ENCODE results near the gene EPB41L4A. TPM values are rescaled to one million over a fixed set of nuclear protein-coding genes. Genes with fewer than 3 reads are reported as not detected.

Gene EPB41L4A
- total and polyA plus RNA-seq, 2 donors from 2014 or later, result 10.2 to 39.0 TPM

- TF ChIP-seq CTCF (IDR thresholded peaks at IDR 0.05; ENCODE audit: borderline replicate concordance, extremely low read depth, insufficient read depth), result no peak
- Histone ChIP-seq H3K4me3 (ENCODE audit: low read length in 3 of 3) (peak overlapping the region; percentile 81 to 88 (median 86)), H3K27ac (ENCODE audit: low read depth in 2 of 2, low read length in 2 of 2) (peak overlapping the region; percentile 76 to 87), H3K9ac (ENCODE audit: low read length in 3 of 3) (peak overlapping the region; percentile 67 to 81 (median 70)), H3K9me3 (ENCODE audit: control insufficient read depth in 2 of 3, insufficient read depth in 1 of 3, low read length in 3 of 3) (no peaks in the 10 kb centered on the region), H3K4me1 (ENCODE audit: control insufficient read depth in 2 of 3, insufficient read depth in 2 of 3, low read depth in 1 of 3, low read length in 3 of 3) (peaks cover 0 to 5% (median under 1%) of the 10 kb centered on the region in 3 donors), H3K36me3 (ENCODE audit: control insufficient read depth in 2 of 3, insufficient read depth in 3 of 3, low read length in 3 of 3) (no peaks in the 10 kb centered on the region), H3K27me3 (ENCODE audit: control insufficient read depth, insufficient read depth, low read length) (no peaks in the 10 kb centered on the region)
- peak; percentile 39 to 75 (median 65) for DNase-seq
- intact Hi-C loops (cut with DNase I), result loop anchor here (10.0 kb wide), 1 partner anchor 213 kb away; no protein-coding TSS in a partner anchor
- FAIRE-seq, result no peak
These were observed 982 bp downstream of the EPB41L4A start for GRCh38 chr5:112417931-112418658.

- H3K9me3 ChIP-seq (ENCODE audit: control insufficient read depth in 2 of 3, insufficient read depth in 1 of 3, low read length in 3 of 3), result no peaks in the 10 kb centered on the region
- H3K9ac ChIP-seq (ENCODE audit: low read length in 3 of 3), result no peak overlapping the region
- no peak for TF ChIP-seq CTCF (IDR thresholded peaks at IDR 0.05; ENCODE audit: borderline replicate concordance, extremely low read depth, insufficient read depth)
- no peak overlapping the region for H3K27ac ChIP-seq (ENCODE audit: low read depth in 2 of 2, low read length in 2 of 2)
- no peak overlapping the region for H3K4me3 ChIP-seq (ENCODE audit: low read length in 3 of 3)
- intact Hi-C loops (cut with DNase I), result loop anchor here (10.0 kb wide), 1 partner anchor 211 kb away; no protein-coding TSS in a partner anchor
- H3K27me3 ChIP-seq (ENCODE audit: control insufficient read depth, insufficient read depth, low read length), result no peaks in the 10 kb centered on the region
- peaks cover 0 to 15% (median 12%) of the 10 kb centered on the region in 3 donors for H3K4me1 ChIP-seq (ENCODE audit: control insufficient read depth in 2 of 3, insufficient read depth in 2 of 3, low read depth in 1 of 3, low read length in 3 of 3)
- FAIRE-seq, result no peak
- DNase-seq, result no peak
- H3K36me3 ChIP-seq (ENCODE audit: control insufficient read depth in 2 of 3, insufficient read depth in 3 of 3, low read length in 3 of 3), result no peaks in the 10 kb centered on the region
These were observed 3.5 kb downstream of the EPB41L4A start for GRCh38 chr5:112415552-112415951.

GRCh38 chr5:112413611-112414010 is 5.5 kb downstream of the EPB41L4A start:
- FAIRE-seq (no peak), DNase-seq (no peak)
- no peak for TF ChIP-seq CTCF (IDR thresholded peaks at IDR 0.05; ENCODE audit: borderline replicate concordance, extremely low read depth, insufficient read depth)
- Histone ChIP-seq H3K4me1 (ENCODE audit: control insufficient read depth in 2 of 3, insufficient read depth in 2 of 3, low read depth in 1 of 3, low read length in 3 of 3) (peaks cover 0 to 15% (median 12%) of the 10 kb centered on the region in 3 donors), H3K36me3 (ENCODE audit: control insufficient read depth in 2 of 3, insufficient read depth in 3 of 3, low read length in 3 of 3) (no peaks in the 10 kb centered on the region), H3K9me3 (ENCODE audit: control insufficient read depth in 2 of 3, insufficient read depth in 1 of 3, low read length in 3 of 3) (no peaks in the 10 kb centered on the region), H3K4me3 (ENCODE audit: low read length in 3 of 3) (no peak overlapping the region), H3K27me3 (ENCODE audit: control insufficient read depth, insufficient read depth, low read length) (no peaks in the 10 kb centered on the region), H3K9ac (ENCODE audit: low read length in 3 of 3) (no peak overlapping the region), H3K27ac (ENCODE audit: low read depth in 2 of 2, low read length in 2 of 2) (no peak overlapping the region)
- intact Hi-C loops (cut with DNase I), result loop anchor here (10.0 kb wide), 1 partner anchor 209 kb away; no protein-coding TSS in a partner anchor
